Measurements from ENCODE around the gene SLC9C1. TPM values are rescaled to one million over a fixed set of nuclear protein-coding genes. Genes with fewer than 3 reads are reported as not detected.

Gene SLC9C1
- polyA plus RNA-seq, 1 donor (not counting 4 experiments of a cell fraction or from before 2014, with no cell fraction given), result not detected

DNA sequence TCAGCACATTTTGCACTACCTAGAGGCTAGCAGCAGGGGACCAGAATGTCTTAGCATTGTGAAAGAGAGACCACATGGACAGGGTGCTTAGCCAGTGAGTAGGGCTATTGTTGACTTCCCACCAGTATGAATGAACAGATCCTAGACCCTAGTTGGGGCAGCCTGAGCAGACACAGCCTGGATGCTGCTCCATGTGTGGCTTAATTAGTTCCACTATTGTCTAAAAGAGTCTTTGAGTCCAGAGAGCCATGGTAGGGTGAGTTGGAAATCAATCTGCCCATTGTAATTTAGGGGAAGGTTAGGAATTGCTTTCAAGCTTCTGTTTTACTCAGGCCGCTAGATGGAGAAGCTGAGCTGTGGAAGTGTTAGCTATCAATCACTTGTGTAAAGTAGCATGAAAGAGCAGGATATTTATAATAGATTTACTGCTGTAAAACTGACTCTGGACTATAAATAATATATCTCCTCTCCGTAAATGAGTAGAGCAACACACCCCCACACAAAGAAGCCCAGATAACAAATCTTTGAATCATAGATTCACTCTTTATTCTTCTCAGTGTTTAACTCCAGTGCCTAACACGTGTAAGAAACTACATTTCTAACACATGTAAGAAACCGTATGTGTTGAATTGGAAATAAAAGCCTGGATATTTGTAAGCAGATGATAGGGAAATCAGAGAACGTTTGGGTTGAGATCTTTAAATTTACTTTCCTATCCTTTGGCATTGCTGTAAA lies 156.9 kb downstream of the SLC9C1 start:
- peaks cover 12% of the 10 kb centered on the region for H3K4me1 ChIP-seq (ENCODE audit: control insufficient read depth, extremely low read depth, insufficient read depth, low read length)
- DNase-seq (ENCODE audit: low read depth, low spot score), result no peak
- H3K9me3 ChIP-seq (ENCODE audit: control insufficient read depth, low read depth, low read length), result no peaks in the 10 kb centered on the region
- no peak overlapping the region for H2AFZ ChIP-seq (ENCODE audit: control insufficient read depth, low read length)
- H3K79me2 ChIP-seq (ENCODE audit: control insufficient read depth, insufficient read depth, low read length), result no peaks in the 10 kb centered on the region
- H3K9me1 ChIP-seq (ENCODE audit: control insufficient read depth, extremely low read depth, insufficient read depth, low read length), result no peaks in the 10 kb centered on the region
- no peak overlapping the region for H3K4me3 ChIP-seq (ENCODE audit: control insufficient read depth in 2 of 3, extremely low read depth in 1 of 3, insufficient read depth in 2 of 3, low read depth in 1 of 3, low read length in 3 of 3)
- H3K27me3 ChIP-seq (ENCODE audit: control insufficient read depth, extremely low read depth, insufficient read depth, low read length), result no peaks in the 10 kb centered on the region
- H3K4me2 ChIP-seq (ENCODE audit: control insufficient read depth, extremely low read depth, insufficient read depth, low read depth, low read length), result no peak overlapping the region
- dilution Hi-C loops (cut with MboI; ENCODE audit: extremely low pct_ligation_motif_present, low sequenced_read_pairs), result no loop called here
- no peak overlapping the region for H3K9ac ChIP-seq (ENCODE audit: control insufficient read depth, extremely low read depth, insufficient read depth, low read length)
- H4K20me1 ChIP-seq (ENCODE audit: control insufficient read depth, extremely low read depth, insufficient read depth, low read length), result no peaks in the 10 kb centered on the region
- TF ChIP-seq, protein P1, sequence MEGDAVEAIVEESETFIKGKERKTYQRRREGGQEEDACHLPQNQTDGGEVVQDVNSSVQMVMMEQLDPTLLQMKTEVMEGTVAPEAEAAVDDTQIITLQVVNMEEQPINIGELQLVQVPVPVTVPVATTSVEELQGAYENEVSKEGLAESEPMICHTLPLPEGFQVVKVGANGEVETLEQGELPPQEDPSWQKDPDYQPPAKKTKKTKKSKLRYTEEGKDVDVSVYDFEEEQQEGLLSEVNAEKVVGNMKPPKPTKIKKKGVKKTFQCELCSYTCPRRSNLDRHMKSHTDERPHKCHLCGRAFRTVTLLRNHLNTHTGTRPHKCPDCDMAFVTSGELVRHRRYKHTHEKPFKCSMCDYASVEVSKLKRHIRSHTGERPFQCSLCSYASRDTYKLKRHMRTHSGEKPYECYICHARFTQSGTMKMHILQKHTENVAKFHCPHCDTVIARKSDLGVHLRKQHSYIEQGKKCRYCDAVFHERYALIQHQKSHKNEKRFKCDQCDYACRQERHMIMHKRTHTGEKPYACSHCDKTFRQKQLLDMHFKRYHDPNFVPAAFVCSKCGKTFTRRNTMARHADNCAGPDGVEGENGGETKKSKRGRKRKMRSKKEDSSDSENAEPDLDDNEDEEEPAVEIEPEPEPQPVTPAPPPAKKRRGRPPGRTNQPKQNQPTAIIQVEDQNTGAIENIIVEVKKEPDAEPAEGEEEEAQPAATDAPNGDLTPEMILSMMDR (optimal IDR thresholded peaks at IDR 0.05 in 1 of 3, IDR thresholded peaks at IDR 0.05 in 1 of 3, conservative IDR thresholded peaks at IDR 0.05 in 1 of 3; ENCODE audit: extremely low read depth in 1 of 3, insufficient read depth in 2 of 3, low read length in 3 of 3), result peak; percentile 41 to 68 (median 62)
- TF ChIP-seq EZH2 (IDR thresholded peaks at IDR 0.05; ENCODE audit: low read length), result no peak
- no peaks in the 10 kb centered on the region for H3K36me3 ChIP-seq (ENCODE audit: control insufficient read depth in 2 of 2, extremely low read depth in 1 of 2, insufficient read depth in 2 of 2, low read length in 2 of 2)
- peak; percentile 39 for FAIRE-seq
- no peak overlapping the region for H3K27ac ChIP-seq (ENCODE audit: control insufficient read depth, insufficient read depth, low read length)

DNA sequence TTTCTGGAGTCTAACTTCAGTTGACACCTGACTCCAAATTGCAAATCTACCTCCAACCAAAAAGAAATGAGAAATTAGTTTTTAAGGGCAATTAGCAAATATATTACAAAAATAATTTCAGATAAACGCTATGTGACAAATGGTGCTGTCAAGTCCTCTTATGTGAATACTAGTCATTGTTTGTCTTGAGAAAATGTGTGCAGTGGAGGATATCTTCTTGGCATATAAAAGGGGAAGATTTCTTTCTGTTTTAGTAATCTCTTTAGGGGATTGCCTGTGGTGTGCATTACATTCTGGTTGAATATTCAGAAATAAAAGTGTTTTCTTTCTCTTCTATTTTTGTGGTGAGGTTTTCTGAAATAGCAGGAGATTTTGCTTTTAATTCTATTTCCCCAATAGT lies 158.0 kb downstream of the SLC9C1 start:
- DNase-seq (ENCODE audit: low read depth, low spot score) (no peak), FAIRE-seq (no peak)
- Histone ChIP-seq H3K9ac (ENCODE audit: control insufficient read depth, extremely low read depth, insufficient read depth, low read length) (no peak overlapping the region), H3K9me1 (ENCODE audit: control insufficient read depth, extremely low read depth, insufficient read depth, low read length) (no peaks in the 10 kb centered on the region), H3K79me2 (ENCODE audit: control insufficient read depth, insufficient read depth, low read length) (no peaks in the 10 kb centered on the region), H3K9me3 (ENCODE audit: control insufficient read depth, low read depth, low read length) (no peaks in the 10 kb centered on the region), H3K27me3 (ENCODE audit: control insufficient read depth, extremely low read depth, insufficient read depth, low read length) (no peaks in the 10 kb centered on the region), H3K4me2 (ENCODE audit: control insufficient read depth, extremely low read depth, insufficient read depth, low read depth, low read length) (no peak overlapping the region), H3K36me3 (ENCODE audit: control insufficient read depth in 2 of 2, extremely low read depth in 1 of 2, insufficient read depth in 2 of 2, low read length in 2 of 2) (no peaks in the 10 kb centered on the region), H3K27ac (ENCODE audit: control insufficient read depth, insufficient read depth, low read length) (no peak overlapping the region), H3K4me1 (ENCODE audit: control insufficient read depth, extremely low read depth, insufficient read depth, low read length) (peaks cover 12% of the 10 kb centered on the region), H3K4me3 (ENCODE audit: control insufficient read depth in 2 of 3, extremely low read depth in 1 of 3, insufficient read depth in 2 of 3, low read depth in 1 of 3, low read length in 3 of 3) (no peak overlapping the region), H2AFZ (ENCODE audit: control insufficient read depth, low read length) (no peak overlapping the region), H4K20me1 (ENCODE audit: control insufficient read depth, extremely low read depth, insufficient read depth, low read length) (no peaks in the 10 kb centered on the region)
- TF ChIP-seq EZH2 (IDR thresholded peaks at IDR 0.05; ENCODE audit: low read length), result no peak
- TF ChIP-seq, protein P1 (optimal IDR thresholded peaks at IDR 0.05 in 1 of 3, IDR thresholded peaks at IDR 0.05 in 1 of 3, conservative IDR thresholded peaks at IDR 0.05 in 1 of 3; ENCODE audit: extremely low read depth in 1 of 3, insufficient read depth in 2 of 3, low read length in 3 of 3), result no peak
- dilution Hi-C loops (cut with MboI; ENCODE audit: extremely low pct_ligation_motif_present, low sequenced_read_pairs), result no loop called here

All from keratinocyte (primary cell).